K562 (cell line): ENCODE results near the gene HSBP1L1.

Experiments
- CBX5 ChIP-seq: IDR thresholded peaks from 2 replicates; pipeline ENCODE4 v1.6.1; 2014; ENCODE audit warnings: low read depth, borderline replicate concordance
- EGR1 ChIP-seq: fragments of 450-650 bp; conservative IDR thresholded peaks from 2 replicates; pipeline ENCODE4 v1.6.1; 2017; ENCODE audit warnings: mild to moderate bottlenecking
- FOXJ3 ChIP-seq: sonication (generic); formaldehyde crosslinking; IDR thresholded peaks from 2 replicates; pipeline ENCODE4 v1.4.0; 2020; ENCODE audit warnings: mild to moderate bottlenecking, missing genetic modification reagents
- HMG20A ChIP-seq: fragments of 450-650 bp; formaldehyde crosslinking; conservative IDR thresholded peaks from 2 replicates; pipeline ENCODE4 v1.4.0; 2020; ENCODE audit warnings: mild to moderate bottlenecking, mixed read lengths
- NCOA2 ChIP-seq, 2 experiments: fragments of 450-650 bp; IDR thresholded peaks; 2 replicates each; pipeline ENCODE4 v1.6.1; 2018; ENCODE audit warnings: mild to moderate bottlenecking in 2 of 2, moderate library complexity in 1 of 2; ENCODE audit not compliant: partially characterized antibody in 2 of 2
- POLR2AphosphoS5 ChIP-seq: IDR thresholded peaks from 2 replicates; pipeline ENCODE4 v1.6.1; 2011; ENCODE audit warnings: mild to moderate bottlenecking, low read depth, low read length, moderate library complexity; ENCODE audit not compliant: control insufficient read depth, insufficient read depth
- TF ChIP-seq, protein P1 (sequence below), 3 experiments: IDR thresholded peaks in 2 of 3; conservative IDR thresholded peaks in 1 of 3; 2 replicates each; pipeline ENCODE4 v1.5.1; 2011 to 2012; ENCODE audit warnings: low read length in 3 of 3, mild to moderate bottlenecking in 3 of 3, control low read depth in 2 of 3, improper control_type of control experiment in 1 of 3, inconsistent platforms in 1 of 3, low read depth in 1 of 3, mixed read lengths in 1 of 3, moderate library complexity in 1 of 3; ENCODE audit not compliant: insufficient read depth in 2 of 3

- TF ChIP-seq POLR2AphosphoS5 (no peak), CBX5 (no peak), NCOA2 (IDR thresholded peaks at IDR 0.05; ENCODE audit: partially characterized antibody in 2 of 2) (no peak), FOXJ3 (CRISPR knock-in tag) (no peak), EGR1 (no peak), HMG20A (no peak)
- TF ChIP-seq, protein P1, sequence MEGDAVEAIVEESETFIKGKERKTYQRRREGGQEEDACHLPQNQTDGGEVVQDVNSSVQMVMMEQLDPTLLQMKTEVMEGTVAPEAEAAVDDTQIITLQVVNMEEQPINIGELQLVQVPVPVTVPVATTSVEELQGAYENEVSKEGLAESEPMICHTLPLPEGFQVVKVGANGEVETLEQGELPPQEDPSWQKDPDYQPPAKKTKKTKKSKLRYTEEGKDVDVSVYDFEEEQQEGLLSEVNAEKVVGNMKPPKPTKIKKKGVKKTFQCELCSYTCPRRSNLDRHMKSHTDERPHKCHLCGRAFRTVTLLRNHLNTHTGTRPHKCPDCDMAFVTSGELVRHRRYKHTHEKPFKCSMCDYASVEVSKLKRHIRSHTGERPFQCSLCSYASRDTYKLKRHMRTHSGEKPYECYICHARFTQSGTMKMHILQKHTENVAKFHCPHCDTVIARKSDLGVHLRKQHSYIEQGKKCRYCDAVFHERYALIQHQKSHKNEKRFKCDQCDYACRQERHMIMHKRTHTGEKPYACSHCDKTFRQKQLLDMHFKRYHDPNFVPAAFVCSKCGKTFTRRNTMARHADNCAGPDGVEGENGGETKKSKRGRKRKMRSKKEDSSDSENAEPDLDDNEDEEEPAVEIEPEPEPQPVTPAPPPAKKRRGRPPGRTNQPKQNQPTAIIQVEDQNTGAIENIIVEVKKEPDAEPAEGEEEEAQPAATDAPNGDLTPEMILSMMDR (IDR thresholded peaks at IDR 0.05 in 2 of 3, conservative IDR thresholded peaks at IDR 0.05 in 1 of 3; ENCODE audit: insufficient read depth in 2 of 3, low read depth in 1 of 3, low read length in 3 of 3), result no peak
Observed at GRCh38 chr18:79935098-79935480, 29.4 kb upstream of the HSBP1L1 start.
